ENCODE measurements around the gene RPTOR.
"Not testable (repeated sequence)": the region's sequence is repeated elsewhere in the genome, so short reads cannot be mapped to it uniquely, and the experiment has no call there.

RPTOR gene

DNA sequence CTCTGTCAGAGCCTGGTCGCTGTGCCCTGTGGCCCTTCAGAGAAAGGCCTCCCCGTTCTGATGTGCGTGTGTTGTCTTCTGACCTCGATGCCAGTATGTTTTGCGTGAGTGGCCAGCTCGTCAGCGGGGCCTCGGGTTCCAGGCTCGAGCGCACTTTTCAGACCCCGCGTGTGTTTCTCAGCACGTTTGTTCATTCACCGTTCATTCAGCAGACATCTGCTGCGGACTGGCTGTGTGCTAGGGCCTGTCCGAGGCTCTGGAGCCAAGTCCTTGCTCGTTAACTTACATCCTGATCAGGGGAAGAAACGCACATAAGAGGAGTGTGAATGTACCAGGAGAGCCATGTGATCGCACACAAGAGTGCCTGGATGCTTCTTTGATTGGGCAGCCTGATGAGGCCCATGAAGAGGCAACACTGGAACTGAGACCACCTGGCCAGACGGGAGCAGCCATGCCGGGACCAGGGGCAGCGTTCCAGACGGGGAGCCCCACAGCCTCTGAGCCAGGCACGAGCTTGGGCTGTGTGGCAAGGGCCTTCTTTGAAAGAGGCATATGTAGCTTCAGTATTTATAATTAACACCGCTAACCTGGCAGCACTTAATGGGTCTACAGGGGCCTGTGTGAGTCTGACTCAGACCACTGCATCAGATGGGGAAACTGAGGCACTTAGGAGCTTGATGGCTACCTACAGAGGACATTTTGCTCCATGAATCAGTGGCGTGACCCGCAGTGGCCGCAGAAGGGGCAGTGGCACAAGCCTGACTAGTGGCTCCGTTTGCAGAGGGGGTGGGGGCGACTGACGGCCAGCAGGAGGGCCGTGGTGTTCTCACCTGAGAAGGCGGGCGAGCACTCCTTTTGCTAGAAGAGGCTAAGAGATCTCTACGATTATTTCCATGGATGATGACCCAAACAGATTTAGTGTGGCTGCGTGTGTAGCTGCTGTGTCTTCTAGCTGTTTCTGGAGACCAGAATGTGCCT lies 259.1 kb downstream of the RPTOR start:
- DNase-seq = no peak

DNA sequence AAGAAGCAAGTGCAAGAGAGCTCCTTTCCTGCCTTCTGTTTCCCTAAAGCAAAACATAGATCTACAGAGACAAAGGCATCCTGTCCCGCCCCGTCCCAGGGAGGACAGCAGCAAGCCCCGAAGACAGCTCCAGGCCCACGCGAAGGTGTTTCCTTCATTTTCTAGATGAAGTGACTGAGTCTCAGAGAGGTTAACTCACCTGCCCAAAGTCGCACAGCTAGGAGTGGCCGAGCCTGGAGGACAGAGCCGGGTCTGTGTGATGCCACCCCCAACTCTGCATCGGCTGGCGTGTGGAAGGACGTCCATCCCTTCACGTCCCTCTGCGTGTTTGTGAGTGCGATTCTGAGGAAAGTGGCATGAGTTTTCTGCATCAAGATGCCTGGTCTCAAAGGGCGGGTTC lies 259.8 kb downstream of the RPTOR start:
- no peak for DNase-seq

DNA sequence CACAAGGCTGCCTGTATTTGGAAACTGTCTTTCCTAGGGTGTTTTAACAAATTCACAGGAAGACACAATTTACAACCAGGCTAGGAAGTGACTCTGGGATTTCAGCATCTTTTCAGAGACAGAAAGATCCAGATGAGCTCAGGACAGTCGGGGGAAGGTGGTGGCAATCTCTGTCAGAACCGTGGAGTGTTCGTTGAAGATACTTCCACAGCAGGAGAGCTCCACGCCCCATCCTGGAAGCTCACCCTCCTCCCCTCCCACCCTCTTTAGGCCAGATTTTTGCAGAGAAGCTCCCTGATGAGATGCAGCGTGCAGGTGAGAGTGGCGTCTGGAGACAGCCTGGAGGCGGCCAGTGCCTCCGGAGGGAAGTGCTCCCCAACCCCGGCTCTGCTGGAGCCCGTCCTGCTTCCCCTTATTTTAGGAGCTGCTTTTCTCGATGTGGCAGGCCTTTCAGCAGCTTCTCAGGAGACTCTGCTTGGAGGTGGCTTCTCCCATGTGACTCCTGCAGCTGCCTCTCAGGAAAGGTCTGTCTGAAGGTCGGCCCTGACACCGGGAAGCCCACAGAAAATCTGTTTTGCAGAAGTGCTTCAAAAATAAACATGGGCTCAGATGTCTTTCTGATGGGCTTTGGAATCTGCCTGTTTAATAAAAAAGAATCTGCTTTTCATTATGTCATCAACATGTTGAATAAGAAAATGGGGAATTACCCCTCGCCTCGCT lies 260.6 kb downstream of the RPTOR start:
- no peak for DNase-seq

DNA sequence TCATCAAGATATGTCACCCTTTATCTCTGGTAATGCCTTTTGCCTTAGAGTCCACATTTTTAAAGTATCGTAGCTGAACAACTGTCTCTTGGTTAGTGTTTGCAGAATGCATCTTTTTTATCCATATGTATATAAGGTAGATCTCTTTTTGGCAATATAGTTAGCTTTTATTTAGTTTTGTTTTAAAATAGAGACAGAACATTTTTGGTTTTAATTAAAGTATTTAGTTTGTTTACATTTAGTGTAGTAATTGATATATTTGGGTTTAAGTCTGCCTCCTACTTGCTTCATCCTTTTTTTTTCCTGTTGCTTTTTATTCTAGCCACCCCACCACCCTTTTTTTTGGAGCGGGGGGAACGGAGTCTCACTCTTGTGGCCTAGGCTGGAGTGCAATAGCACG lies 262.4 kb downstream of the RPTOR start:
- no peak for DNase-seq

DNA sequence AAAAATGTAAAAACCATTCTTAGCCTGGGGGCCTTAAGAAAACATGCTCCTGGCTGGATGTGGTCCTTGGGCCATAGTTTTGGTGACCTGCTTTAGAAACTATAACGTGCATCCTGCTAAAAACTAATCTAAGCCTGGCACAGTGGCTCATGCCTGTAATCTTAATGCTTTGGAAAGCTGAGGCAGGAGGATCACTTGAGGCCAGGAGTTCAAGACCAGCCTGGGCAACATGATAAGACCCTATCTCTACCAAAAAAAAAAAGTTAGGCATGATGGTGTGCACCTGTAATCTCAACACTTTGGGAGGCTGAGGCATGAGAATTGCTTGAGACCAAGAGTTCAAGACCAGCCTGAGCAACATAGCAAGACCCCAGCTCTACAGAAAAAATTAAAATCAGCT lies 263.2 kb downstream of the RPTOR start:
- no peak for DNase-seq

DNA sequence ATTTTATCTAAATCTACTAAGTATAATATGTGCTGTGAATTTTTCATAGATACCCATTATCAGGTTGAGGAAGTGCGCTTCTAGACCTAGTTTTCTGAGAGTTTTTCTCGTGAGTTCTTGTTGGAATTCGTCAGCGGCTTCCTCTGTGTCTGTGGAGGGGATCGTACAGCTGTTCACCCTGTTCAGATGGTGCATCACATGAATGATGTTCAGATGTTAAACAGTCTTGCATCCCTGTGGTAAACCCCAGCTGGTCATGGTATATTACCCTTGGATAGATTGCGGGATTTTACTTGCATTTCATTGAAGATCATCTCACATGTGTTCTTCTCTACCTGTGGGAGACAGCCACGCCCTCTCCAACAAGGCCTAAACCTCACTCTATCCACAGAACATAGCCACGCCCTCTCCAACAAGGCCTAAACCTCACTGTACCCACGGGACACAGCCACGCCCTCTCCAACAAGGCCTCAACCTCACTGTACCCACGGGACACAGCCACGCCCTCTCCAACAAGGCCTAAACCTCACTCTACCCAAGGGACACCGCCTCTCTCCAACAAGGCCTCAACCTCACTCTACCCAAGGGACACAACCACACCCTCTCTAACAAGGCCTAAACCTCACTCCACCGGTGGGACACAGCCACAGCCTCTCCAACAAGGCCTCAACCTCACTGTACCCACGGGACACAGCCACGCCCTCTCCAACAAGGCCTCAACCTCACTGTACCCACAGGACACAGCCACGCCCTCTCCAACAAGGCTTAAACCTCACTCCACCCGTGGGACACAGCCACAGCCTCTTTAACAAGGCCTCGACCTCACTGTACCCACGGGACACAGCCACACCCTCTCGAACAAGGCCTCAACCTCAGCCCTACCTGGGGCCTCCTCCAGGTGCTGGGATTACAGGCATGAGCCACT lies 266.8 kb downstream of the RPTOR start:
- no peak for DNase-seq

DNA sequence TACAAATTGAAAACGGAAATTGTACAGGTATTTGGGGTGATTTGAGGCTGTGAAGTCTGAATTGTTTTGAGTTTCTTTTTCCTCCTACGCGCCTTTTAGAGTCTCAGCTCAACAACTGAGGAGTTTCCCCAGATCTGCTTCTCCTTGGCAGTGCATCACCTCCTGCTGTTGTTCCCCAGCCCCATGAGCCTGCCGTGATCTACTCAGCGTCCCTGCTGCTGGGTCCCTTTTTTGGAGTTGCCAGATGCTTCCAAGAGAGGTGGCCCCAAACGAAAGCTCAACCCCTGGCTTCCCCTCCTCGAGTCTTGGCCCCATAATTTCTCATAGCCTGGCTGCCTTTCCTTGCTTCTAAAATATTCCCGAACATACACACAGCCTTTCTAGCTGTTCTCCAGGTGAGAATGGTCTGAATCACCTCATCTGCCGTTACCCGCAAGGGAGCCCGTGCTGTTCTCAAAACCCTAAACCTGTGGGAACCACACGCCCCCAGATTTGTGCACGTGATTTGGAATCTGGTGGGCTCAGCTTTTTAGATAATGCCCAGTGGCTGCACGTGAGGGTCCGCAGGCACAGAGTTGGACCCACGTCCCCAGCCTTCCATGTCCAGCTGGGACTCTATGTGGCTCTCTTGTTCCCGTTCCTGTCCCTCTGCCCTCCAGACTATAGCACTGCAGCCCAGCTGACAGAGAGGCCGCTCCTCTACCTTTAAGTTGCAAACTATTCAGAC lies 267.9 kb downstream of the RPTOR start:
- no peak for DNase-seq

DNA sequence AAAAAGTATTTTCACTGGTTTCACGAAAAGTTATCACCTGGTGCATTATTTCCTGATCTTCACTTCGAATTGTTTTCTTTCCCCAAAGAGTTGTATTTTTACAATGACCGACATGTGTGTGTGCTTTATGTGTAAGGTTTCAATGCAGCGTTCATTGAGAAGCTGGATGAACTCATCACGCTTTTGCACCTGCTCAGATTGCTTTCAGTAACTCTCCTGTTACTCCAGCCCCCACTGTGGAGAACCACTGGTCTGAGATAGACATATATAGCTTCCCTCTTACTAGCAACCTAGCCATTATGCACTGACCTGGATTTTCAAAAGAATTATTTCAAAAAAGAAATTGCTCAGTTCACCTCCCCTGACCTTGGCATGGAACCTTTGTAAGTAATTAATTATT lies 268.7 kb downstream of the RPTOR start:
- no peak for DNase-seq

DNA sequence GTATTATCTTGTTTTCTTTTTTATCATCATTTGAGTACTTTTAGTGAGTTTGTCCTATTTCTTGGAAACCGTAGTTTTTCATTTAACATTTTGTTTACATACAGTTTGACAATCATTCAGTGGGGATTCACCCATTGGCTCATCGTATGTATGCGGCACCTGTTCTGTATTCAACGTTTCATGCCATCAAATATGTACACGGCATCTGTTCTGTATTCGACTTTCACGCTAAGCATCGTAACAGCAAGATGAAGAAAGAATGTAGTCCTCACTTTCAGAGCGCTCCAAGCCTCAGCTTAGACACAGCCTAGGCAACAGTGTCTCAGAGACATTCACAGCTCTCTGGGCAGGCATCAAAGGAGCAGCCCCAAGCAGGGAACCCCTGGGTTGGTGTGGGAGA lies 269.9 kb downstream of the RPTOR start:
- no peak for DNase-seq

DNA sequence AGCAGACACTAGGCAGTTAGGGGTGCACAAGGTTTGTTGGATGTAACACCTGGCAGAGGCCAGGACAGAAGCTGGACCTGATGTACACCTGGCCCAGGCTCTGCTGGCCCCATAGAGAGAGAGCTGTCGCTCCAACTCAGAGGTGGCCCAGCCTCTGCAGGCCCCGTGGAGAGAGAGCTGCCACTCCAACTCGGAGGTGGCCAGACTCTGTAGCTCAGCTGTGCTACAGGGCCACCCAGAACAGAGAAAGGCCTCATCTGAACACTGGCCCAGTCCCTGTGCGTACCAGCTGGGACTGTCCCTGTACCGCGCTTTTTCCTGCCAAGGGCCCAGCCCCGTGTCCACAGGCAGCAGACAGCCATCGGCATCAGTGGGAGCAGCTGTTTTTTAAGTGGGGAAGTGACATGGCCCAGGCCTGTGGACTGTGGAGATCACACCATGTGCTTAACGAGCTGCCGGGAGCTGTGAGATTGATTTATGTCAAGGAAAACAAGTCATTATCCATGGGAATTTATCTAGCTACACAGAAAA lies 270.6 kb downstream of the RPTOR start:
- no peak for DNase-seq

DNA sequence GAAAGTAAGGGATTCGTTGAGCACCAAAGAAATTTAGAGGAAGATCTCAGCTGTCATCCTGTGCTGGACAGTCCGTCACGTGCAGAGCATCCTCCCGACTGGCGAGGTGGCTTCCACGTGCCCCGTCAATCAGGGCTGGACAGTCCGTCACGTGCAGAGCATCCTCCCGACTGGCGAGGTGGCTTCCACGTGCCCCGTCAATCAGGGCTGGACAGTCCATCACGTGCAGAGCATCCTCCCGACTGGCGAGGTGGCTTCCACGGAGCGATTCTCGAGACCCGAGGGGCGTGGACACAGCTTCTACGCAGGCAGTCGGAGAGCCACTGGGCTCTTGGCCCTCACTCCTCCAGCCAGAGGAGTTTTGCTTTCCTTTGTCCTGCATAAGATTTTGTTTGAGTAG lies 271.1 kb downstream of the RPTOR start:
- DNase-seq = not testable (repeated sequence)

DNA sequence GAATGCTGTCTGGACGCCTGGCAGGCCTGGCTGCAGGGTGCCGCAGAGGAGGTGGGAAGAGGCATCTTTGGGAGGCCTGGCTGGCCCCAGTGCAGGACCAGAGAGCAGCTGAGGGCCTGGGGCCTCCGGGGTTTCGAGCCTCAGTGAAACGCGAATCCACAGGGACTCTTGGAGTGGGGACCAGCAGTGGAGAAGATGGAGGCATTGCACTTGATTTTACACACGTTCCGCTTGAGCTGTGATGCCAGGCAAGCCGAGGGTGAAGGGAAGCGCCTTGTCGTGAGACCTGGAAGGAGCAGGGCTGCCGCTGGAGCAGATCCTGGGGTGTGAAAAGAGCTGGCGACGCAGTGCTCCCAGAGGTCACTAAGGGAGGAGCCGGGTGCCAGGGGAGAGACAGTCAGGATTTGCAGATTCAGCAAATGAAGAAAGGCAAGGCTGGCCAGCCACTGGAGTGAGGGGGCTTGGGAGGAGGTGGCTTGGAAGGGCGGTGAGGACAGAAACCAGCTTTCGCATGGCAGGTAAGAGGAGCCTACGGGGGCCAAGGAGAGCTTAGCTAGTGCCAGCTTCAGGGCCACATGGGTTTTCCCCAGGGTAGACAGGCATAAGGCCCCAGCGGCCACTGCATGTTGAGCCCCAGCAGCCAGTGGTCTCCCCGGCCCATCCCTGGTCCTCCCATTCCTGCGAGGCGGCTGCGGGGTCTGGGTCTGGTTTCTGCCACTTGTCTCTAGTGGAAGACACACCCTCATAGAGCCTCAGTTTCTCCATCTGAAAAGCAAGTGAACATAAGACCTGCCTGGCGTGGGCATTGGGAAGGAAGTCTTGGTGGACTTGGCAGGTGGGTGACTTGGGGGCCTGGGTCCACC lies 271.8 kb downstream of the RPTOR start:
- DNase-seq = peak; percentile 54

DNA sequence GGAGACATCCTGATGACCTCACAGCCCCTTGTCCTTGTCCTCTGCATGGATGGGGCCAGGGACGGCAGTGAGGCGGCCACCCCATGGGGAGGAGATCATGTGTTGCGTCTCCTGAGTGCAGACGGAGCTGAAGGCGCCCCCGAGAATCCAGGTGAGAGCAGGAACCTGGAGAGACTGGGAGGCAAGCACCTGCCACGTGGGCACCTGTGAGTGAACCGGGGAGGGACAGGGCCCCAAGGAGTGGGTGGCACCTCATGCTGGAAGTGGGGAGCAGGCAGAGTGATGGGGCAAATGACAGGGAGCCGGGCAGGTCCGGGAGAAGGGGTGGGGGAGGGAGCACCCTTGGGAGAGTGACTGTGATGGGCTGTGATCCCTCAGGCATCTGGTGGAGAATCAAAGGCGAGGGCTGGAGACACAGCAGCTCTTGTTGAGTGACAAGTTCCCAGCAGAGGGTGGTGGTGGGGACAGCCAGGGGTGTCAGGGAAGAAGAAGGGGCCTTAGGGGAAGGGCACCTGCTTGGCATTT lies 272.7 kb downstream of the RPTOR start:
- no peak for DNase-seq

DNA sequence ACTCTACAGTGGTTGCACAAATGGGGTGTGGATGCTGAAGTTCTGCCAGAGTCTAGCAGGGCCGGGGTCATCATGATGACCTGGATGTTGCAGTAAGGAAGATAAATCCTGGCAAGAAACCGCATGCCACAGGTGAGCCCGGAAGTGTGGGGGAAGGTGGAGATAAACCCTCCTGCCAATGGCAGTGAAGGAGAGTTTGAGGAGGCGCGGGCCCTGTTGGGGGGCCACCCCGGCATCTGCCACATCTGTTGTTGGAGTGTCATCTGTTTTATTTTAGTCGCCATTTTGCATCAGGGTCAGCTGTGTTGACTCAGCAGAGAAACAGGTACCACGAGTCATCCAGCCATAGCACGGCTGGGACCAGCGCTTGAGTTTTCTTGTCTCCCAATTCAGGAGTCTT lies 273.2 kb downstream of the RPTOR start:
- DNase-seq = no peak

DNA sequence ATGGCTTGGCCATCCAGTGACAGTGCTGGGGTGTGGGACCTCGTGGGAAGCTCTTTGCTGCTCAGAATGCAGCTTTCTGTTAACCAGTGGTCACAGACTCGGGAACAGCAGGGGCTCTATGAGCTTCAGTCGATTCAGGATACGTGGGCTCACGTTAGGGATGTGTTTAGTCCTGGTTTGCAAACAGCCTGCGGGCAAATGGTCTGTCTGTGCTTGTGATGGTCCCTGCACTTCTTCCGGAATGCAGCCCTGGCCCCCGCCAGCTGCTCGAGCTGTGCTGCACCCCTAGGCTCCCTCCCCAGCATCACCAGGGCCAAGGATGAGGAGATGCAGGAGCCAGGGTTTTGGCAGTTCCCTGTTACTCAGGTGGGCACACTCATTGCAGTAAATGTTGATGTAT lies 274.2 kb downstream of the RPTOR start:
- no peak for DNase-seq

DNA sequence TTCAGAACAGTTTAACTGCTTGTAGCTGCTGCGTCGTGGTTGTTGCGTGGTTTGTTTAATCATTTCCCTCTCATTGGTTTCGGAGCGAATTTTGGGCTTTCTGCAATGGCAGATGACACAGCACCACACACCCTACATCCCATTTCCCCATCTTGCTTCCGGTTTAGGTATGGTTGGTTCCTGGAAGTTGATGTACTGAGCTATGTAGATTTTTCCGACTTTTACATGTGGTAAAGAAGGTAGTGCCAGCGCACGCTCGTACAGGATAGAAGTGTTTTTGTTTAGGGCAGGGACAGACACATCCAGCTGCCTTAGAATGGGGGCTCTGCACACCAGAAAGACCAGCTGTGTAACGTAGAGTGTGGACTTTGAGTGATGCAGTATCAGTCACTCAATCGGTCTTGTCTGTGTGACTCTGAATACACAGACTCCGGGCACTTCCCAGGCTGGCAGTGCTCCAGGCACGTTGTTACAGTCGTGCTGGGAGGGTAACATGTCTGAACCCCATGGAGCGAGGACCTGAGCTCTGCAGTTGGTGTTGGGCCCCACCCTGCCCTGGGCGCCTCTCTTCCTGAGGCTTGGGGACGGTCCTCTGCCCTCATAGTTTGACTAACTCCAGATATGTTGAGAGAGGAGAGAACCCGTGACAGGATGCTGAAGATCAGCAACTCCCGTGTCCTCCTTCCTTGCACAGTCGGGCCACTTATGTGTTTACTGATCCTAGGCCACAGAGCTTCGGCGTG lies 275.0 kb downstream of the RPTOR start:
- no peak for DNase-seq

DNA sequence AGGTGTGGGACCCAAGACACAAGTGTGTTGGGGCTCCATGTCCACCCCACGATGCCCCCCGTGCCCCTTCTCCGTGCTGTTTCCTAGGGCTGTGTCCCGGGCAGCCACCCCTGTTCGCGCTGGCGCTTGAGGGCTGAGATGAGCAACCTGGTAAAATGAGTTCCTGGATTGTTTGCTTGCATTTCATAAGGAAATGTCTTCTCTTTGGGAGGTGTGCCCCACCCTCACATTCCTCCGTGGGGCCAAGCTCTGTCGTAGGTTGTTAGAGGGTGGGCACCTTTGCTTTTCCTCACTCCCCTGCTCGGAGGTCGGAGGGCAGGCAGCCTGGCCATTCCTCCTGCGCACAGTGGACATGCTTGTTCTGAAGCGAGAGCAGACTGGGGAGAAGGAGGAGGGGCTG lies 275.7 kb downstream of the RPTOR start:
- DNase-seq = no peak

DNA sequence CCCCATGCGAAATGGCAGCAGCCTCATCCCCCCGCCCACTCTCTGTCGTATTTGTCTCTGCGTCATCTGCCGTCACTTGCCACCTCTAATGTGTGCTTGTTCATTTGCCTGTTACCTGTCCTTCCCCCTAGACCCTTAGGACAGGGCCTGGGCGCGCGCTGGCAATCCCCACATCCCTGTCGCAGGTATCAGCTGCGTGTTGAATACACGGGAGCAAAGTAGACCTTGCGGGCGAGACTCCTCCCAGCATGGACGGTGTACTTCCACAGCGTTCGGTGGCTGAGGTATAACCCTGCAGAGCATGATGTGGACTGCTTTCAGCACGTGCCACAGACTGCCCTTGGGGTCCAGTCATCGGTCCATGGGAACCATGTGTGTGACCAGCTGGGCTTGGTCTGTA lies 276.9 kb downstream of the RPTOR start:
- DNase-seq = no peak

DNA sequence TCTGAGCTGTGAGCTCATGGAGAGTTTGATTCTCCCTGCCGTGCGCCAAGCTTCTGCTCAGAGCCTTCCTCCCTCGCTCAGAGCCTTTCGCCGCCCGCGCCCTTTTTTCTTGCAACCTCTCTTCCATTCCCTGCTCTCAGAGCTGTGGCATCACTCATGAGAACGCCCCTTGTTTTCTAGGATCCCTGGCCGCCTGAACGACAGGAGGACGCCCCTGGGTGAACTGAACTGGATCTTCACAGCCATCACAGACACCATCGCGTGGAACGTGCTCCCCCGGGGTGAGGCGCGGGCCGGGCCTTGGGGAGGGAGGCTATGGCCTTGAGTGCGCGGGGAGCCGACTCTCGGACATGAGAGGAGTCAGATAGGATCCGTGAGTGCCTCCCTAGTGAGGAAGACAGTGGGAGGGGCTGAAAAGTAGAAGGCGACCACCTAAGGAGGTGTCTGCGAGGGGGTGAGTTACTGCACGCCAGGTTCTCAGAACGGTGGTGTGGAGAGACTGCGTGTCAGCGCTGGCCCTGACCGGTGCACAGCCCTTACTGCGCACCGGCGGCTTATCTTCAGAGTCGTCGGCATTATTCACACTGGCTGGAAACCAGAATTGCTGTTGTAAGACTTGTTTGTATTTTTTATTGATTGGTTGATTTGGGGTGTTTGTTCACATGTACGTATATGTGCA lies 277.5 kb downstream of the RPTOR start:
- no peak for DNase-seq
